Stomach (tissue), 19 donors: ENCODE measurements around the gene SLU7. TPM values are rescaled to one million over a fixed set of nuclear protein-coding genes. Genes with fewer than 3 reads are reported as not detected.

ENCODE experiments used
- DNase-seq, 2 donors: peaks; one replicate each; pipeline versions ENCODE4 v3.0.0 to v3.0.0-alpha.2; 2013 to 2019
- H3K27ac ChIP-seq, 5 donors: fragments of 200-600 bp in 4 of 5; sonication (generic) in 4 of 5; one replicate each; pipeline ENCODE4 v1.5.1; 2013 to 2019; ENCODE audit warnings: mild to moderate bottlenecking in 1 of 5, moderate library complexity in 1 of 5
- H3K27me3 ChIP-seq, 3 donors: fragments of 200-600 bp; sonication (generic); one replicate each; pipeline ENCODE4 v1.5.1; 2017 to 2019; ENCODE audit warnings: mixed run types in 1 of 3
- H3K36me3 ChIP-seq, 4 donors: fragments of 200-600 bp; sonication (generic); 1 replicate in 3 of 4; 2 replicates in 1 of 4; pipeline ENCODE4 v1.5.1; 2016 to 2019
- H3K4me1 ChIP-seq, 4 donors: fragments of 200-600 bp; sonication (generic); one replicate each; pipeline ENCODE4 v1.5.1; 2016 to 2019
- H3K4me3 ChIP-seq, 4 donors: fragments of 200-600 bp; sonication (generic) in 3 of 4; one replicate each; pipeline ENCODE4 v1.5.1; 2016 to 2019; ENCODE audit warnings: mild to moderate bottlenecking in 1 of 4
- H3K9me3 ChIP-seq, 4 donors: fragments of 200-600 bp; sonication (generic); one replicate each; pipeline ENCODE4 v1.5.1; 2016 to 2019
- CTCF ChIP-seq, 7 experiments: fragments of 450-650 bp in 4 of 7; fragments of 200-600 bp in 3 of 7; sonication (generic) in 3 of 7; IDR thresholded peaks; one replicate each; pipeline ENCODE4 v1.5.1; 2016 to 2019; ENCODE audit warnings: antibody characterized with exemption in 7 of 7, control low read depth in 2 of 7, mild to moderate bottlenecking in 1 of 7
- EP300 ChIP-seq: sonication (generic); formaldehyde crosslinking; IDR thresholded peaks from one replicate; pipeline ENCODE4 v1.6.1; 2017; ENCODE audit warnings: antibody characterized with exemption
- POLR2A ChIP-seq, 4 donors: fragments of 450-650 bp; IDR thresholded peaks; one replicate each; pipeline ENCODE4 v1.6.1; 2016; ENCODE audit warnings: antibody characterized with exemption in 4 of 4, control low read depth in 2 of 4, mild to moderate bottlenecking in 1 of 4, moderate library complexity in 1 of 4
- POLR2AphosphoS5 ChIP-seq, 3 donors: sonication (generic); formaldehyde crosslinking; IDR thresholded peaks; one replicate each; pipeline ENCODE4 v1.6.1; 2016; ENCODE audit warnings: antibody characterized with exemption in 3 of 3
- WGBS, 5 donors: extraction: QIAGEN DNeasy Blood & Tissue Kit in 3 of 5; methylation state at CpG; one replicate each; pipeline versions ENCODE4 v1.1.5 to v1.1.7; 2013 to 2018; 5-methylcytosine and 5-hydroxymethylcytosine counted together
- intact Hi-C: fragments of 100-400 bp; cut with DNase I; formaldehyde crosslinking; loops from one replicate; pipeline ENCODE4 v1.15.1; 2023; ENCODE audit warnings: low total_unique reads
- long read RNA-seq, 10 donors: transcript quantifications; one replicate each; lab custom pipeline, GENCODE V29; 2026
- polyA plus RNA-seq, 3 donors: library from polyadenylated mRNA; stranded (reverse); fragments of 200-250 nt; gene quantifications; one replicate each; pipeline ENCODE4 v1.2.3, GENCODE V29; 2013
- total RNA-seq, 5 donors: library from RNA; depleted of rRNA; stranded (reverse); fragments of >200 nt; gene quantifications; one replicate each; pipeline versions ENCODE4 v1.1.0 to v1.2.3, GENCODE V29; 2014 to 2016
- donor health status: healthy with polysubstance abuse.
- donor health status: Bipolar disorder and iron deficiency.
- donor health status: healthy.

Gene SLU7
- 10 to 100 TPM; 26.8 to 66.8 (median 33.8) TPM for total RNA-seq
- 10 to 100 TPM; 26.3 to 54.8 (median 28.7) TPM for polyA plus RNA-seq
- long read RNA-seq, donor 1, partial matches to known transcripts, result 6 of 7 reads
- long read RNA-seq, donor 1, other reads (novel, unspliced or antisense), result 0 of 7 reads
- long read RNA-seq, donor 2, partial matches to known transcripts, result 68 of 91 reads
- long read RNA-seq, donor 2, other reads (novel, unspliced or antisense), result 18 of 91 reads
- long read RNA-seq, donor 3, partial matches to known transcripts, result 0 of 1 reads
- long read RNA-seq, donor 3, other reads (novel, unspliced or antisense), result 0 of 1 reads
- long read RNA-seq, donor 4, partial matches to known transcripts, result 0 of 1 reads
- long read RNA-seq, donor 4, other reads (novel, unspliced or antisense), result 0 of 1 reads
- long read RNA-seq, donor 5, result 0 reads
- long read RNA-seq, donor 6, transcript SLU7-201 (16 exons, 3,793 nt), result major isoform, 8 of 31 reads
- long read RNA-seq, donor 6, partial matches to known transcripts, result 19 of 31 reads
- long read RNA-seq, donor 6, other reads (novel, unspliced or antisense), result 0 of 31 reads
- long read RNA-seq, donor 7, partial matches to known transcripts, result 10 of 12 reads
- long read RNA-seq, donor 7, other reads (novel, unspliced or antisense), result 0 of 12 reads
- long read RNA-seq, donor 8, partial matches to known transcripts, result 0 of 2 reads
- long read RNA-seq, donor 8, other reads (novel, unspliced or antisense), result 0 of 2 reads
- long read RNA-seq, donor 9, partial matches to known transcripts, result 112 of 140 reads
- long read RNA-seq, donor 9, other reads (novel, unspliced or antisense), result 27 of 140 reads
- long read RNA-seq, donor 10, partial matches to known transcripts, result 0 of 1 reads
- long read RNA-seq, donor 10, other reads (novel, unspliced or antisense), result 0 of 1 reads

- Histone ChIP-seq H3K27ac (peak within 1 kb of the TSS; percentile 79 to 92 (median 91)), H3K4me1 (peaks cover 32 to 66% (median 51%) of the 10 kb centered on the region in 4 donors), H3K27me3 (no peaks in the 10 kb centered on the region), H3K9me3 (no peaks in the 10 kb centered on the region), H3K4me3 (peak within 1 kb of the TSS; percentile 65 to 88 (median 72)), H3K36me3 (peaks cover 7 to 28% (median 15%) of the 10 kb centered on the region in 4 donors)
- 0 to 1% (median 0%) methylated on average over 48 of the region's 48 CpGs for WGBS, 5 donors
- intact Hi-C loops, result no loop called here
- DNase-seq, result peak; percentile 96 to 99
- TF ChIP-seq CTCF (IDR thresholded peaks at IDR 0.05) (no peak), EP300 (no peak), POLR2AphosphoS5 (IDR thresholded peaks at IDR 0.05) (peak; percentile 76 to 91 (median 80)), POLR2A (IDR thresholded peaks at IDR 0.05) (peak in 1 of 4 donors; percentile 52)
Measured at GRCh38 chr5:160418561-160419457, at the start of gene SLU7. Gene SLU7 (minus strand): TSS chr5:160419081. CDS start chr5:160415294, 3,787 bp downstream.

- Histone ChIP-seq H3K4me3 (peak overlapping the region; percentile 18 to 50 (median 40)), H3K27ac (peak overlapping the region in 3 of 5 donors; percentile 20 to 79 (median 75)), H3K9me3 (no peaks in the 10 kb centered on the region), H3K36me3 (no peaks in the 10 kb centered on the region), H3K27me3 (peaks cover 0 to 4% (median 0%) of the 10 kb centered on the region in 3 donors), H3K4me1 (peaks cover 22 to 64% (median 29%) of the 10 kb centered on the region in 4 donors)
- intact Hi-C loops, result no loop called here
- WGBS, 5 donors, result 27 to 55% (median 30%) methylated on average over 3 of the region's 3 CpGs
- TF ChIP-seq CTCF (IDR thresholded peaks at IDR 0.05), result no peak
- no peak for TF ChIP-seq EP300
- no peak for TF ChIP-seq POLR2A (IDR thresholded peaks at IDR 0.05)
- TF ChIP-seq POLR2AphosphoS5 (IDR thresholded peaks at IDR 0.05), result no peak
- no peak for DNase-seq
Measured at GRCh38 chr5:160468363-160468975, 49.6 kb upstream of the SLU7 start.

GRCh38 chr5:160467555-160468362 lies 48.9 kb upstream of the SLU7 start:
- intact Hi-C loops, result no loop called here
- no peaks in the 10 kb centered on the region for H3K36me3 ChIP-seq
- H3K4me3 ChIP-seq, result peak overlapping the region; percentile 18 to 50 (median 40)
- peak overlapping the region; percentile 13 to 79 (median 20) for H3K27ac ChIP-seq
- peaks cover 0 to 4% (median 0%) of the 10 kb centered on the region in 3 donors for H3K27me3 ChIP-seq
- peak; percentile 87 to 89 for DNase-seq
- WGBS, 5 donors, result 4 to 12% (median 4%) methylated on average over 18 to 29 of the region's 29 CpGs
- peaks cover 22 to 64% (median 29%) of the 10 kb centered on the region in 4 donors for H3K4me1 ChIP-seq
- TF ChIP-seq CTCF (IDR thresholded peaks at IDR 0.05) (no peak), POLR2AphosphoS5 (IDR thresholded peaks at IDR 0.05) (peak in 1 of 3 donors; percentile 38), EP300 (no peak), POLR2A (IDR thresholded peaks at IDR 0.05) (no peak)
- no peaks in the 10 kb centered on the region for H3K9me3 ChIP-seq
